ENCODE results near the gene IQGAP2.

IQGAP2 gene

DNA sequence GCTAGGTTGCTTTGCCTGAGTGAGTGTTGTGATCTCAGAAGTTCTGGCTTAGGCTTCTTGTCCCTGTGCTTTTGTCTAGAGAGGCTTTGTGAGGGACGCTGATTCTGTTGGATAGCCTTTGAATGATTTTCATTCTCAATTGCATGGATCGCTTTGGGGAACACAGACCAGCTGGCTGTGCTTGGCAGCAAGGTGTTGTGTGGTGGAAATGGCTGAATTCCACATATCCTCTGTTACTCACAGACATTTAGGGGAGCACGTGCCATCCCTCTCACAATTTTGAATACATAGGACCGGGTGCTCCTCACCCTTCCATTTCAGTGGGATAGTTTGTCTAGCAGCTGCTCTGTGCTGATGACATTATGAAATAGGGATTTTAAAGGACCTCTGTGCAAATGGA lies 76.2 kb downstream of the IQGAP2 start:
- no peak for DNase-seq

DNA sequence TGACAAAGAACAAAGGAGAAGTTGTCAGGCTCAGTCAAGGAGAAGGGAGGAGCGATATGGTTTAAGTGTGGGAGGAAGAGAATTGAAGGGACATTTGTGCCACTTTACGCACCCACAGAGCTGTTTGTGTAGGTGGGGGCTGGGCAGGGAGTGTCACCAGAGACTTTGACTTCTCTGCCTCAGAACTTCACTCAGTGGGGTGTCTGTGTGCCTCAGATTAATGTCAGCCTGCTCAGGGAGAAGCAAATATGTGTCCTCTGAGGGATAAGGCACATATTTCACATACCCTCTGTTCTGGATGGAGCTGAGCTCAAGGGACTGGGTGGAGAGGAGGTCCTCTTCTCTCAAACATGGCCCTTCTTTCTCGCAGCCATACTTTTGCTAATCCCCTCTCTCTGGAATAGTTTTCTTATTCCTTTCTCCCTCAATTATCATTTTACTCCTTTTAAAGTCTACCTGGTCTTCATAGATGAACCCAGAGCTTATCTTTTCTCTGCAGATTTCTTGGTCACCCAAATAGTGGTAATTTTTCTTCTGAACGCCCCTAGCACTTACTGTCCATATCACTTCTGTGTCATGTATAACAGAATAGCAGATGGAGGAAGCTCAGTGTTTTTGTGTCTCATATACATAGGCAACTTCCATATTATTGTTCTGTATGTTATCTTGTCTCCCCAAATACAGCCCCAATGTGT lies 77.0 kb downstream of the IQGAP2 start:
- no peak for DNase-seq

DNA sequence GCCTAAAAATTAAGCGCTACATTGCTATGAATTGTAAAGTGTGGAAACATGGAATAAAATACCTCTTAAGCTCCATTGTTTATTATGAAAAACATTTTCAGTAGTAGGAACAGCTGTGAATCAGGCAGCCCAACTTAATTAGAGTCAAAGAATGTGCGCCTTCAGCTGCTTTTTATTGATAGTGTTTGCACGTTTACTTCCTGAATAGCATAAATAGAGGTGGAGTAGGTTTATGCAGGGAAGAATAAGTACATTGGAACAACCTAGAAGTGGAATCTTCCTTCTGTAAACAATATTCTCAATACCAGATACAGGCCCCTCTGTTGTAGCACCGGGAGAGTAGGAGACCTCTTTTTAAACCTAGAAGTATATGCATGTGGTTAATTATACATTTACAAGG lies 79.9 kb downstream of the IQGAP2 start:
- no peak for DNase-seq

DNA sequence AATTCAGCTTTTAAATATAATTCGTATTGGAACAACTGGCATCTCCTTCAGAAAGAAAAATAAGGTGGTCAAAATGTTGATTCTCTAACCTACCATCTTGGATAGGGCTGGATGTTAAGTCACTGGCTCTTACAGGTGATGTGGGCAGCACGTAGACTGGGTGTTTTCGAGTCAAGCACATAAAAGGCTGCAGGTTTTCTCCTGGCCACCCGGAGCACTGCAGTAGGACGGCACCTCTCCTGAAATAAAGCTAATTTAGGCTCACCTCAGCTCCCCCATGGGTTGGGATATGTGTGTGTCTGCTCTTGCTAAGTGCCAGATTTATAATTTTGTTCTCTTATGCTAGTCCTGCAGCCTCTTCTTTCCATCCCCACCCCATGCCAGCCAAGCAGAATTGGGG lies 80.3 kb downstream of the IQGAP2 start:
- DNase-seq, result no peak

DNA sequence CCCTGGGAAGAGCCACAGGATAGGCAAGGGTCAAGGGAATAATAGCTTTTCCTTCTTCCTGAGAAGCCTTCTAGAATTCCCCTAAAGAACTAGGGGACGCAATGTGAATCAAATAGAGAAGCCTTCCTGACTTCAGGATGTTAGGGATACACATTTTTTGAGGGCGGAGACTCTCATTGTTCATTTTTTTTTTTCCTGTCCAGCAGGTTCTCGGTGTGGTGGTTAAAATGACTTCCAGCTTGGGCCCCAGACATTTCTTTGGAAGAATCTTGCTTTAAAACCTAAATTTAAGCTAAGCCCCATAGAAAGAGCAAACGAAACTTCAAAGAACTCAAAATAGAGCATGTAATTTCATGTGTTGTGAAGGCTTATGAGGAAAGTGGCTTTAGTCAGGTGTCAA lies 80.8 kb downstream of the IQGAP2 start:
- DNase-seq, result no peak

DNA sequence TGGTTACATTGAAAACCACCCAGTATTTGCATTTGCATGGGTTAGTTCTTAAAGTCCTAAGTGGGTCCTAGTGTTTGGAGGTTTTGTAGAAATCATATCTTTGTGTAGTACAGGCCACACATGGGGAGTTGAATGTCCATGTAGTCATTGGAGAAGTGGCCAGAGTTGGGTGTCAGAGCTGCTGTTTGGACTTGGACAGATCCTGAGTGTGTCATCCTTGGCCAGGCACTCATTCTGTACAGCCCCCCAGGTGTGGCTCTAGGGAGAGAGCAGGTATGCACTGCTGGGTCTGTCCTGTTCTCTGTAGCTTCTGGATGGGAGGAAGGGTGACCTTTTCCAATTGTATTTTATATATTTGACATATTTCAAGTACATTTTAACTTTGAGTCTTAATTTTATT lies 82.4 kb downstream of the IQGAP2 start:
- no peak for DNase-seq

DNA sequence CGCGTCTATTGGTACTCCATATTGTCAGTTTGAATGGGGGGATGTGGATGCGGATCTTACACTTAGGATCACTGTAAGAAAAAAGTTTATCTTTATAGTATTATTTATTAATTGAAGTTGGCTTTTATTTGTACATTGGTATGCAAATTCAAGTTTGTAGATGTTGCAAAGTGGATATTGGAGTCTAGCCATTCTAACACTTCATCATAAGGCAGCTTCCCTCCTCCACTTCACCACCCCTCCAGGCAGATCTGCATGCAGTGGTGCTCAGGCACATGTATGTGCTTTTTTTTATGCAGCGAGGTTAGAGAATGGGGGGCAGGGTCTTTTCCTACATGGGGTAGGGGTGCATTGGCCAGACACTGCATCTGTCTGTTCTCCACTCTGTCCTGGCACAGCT lies 84.3 kb downstream of the IQGAP2 start:
- DNase-seq, result no peak

DNA sequence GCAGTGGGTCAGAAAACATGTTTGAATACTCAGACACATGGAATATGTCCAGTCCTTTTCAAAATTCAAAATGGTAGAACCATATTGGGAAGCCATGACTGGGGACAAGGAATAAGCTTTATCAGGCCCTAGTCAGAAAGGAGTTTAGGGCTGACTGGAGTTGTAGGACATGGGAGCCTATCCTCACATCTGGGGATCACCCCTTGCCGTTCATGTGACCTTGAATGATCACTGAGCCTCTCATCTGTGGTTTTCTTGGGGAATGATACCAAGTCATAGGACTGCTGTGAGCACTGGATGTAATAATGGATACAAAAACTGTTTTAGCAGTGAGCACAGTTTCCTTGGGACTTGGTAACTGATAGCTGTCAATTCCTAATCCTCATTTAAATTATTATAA lies 84.7 kb downstream of the IQGAP2 start:
- no peak for DNase-seq

DNA sequence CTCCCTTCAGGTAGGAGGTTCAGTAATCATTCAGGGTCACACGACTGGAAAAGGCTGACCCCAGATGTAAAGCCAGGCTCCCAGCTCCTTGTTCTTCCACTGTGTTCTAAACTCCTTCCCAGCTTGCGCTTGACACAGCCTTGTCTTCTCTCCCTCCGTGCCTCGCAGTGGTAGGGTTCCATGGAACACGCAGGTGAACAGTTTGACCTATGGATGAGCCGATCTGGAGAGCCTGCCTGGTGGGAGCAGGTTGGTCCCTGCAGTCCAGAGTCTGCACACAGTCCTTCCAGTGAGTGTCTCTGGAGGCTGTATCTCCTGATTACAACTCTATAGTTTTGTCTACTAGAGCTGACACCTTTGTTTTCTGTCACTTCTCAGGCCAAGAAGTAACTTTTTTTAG lies 85.9 kb downstream of the IQGAP2 start:
- DNase-seq, result no peak

DNA sequence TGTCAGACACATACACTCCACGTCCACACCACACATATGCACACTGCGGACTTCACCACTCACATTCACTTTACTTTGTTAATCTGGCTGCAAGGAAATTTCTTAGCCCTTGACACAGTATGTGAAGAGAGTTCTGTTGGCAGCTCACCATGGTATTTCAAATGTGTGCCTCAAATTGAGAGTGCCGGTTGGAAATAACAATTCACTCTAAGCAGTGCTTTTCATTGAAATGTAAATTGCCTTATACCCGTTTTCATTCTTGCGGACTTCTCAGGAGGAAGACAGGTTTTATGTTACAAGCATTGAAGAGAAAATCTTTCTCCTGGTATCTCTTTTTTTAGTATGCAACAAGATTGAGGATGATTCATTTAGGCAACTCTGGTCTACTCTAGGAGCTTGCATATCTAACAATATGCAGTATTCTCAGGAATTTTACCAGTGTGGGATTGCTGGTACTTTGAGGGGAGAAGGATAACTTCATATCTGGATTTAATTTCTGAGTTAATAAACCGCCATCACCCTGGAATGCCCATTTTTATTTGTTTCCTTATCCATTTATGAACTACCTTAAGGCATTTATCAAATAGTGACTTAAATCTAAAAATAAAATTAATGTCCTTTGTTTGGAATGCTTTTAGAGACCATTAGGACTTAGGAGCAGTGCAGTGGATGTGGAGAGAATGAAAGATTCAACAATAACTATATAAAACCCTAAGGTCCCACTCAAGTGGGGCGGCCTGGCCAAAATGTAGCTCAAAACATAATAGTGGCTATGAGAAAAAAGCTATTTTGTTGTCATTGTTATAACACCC lies 87.0 kb downstream of the IQGAP2 start:
- DNase-seq, result no peak

DNA sequence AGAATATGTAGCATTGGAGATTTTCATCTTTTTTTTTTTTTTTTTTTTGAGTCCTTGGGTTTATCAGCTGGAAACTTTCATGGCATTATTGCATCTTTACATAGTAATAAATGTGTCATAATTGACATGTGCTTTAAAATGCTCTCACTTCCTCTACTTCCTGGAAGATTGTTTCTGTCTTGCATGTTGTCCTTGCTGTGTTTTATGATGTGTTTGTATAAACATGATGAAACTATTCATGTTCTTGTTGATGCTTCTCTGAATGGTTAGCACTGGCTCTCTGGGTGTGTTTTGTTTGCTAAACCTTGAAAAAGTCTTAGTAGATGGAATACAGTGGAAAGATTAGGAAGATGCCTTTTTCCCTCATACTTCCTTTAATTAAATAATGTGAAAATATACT lies 87.9 kb downstream of the IQGAP2 start:
- no peak for DNase-seq

DNA sequence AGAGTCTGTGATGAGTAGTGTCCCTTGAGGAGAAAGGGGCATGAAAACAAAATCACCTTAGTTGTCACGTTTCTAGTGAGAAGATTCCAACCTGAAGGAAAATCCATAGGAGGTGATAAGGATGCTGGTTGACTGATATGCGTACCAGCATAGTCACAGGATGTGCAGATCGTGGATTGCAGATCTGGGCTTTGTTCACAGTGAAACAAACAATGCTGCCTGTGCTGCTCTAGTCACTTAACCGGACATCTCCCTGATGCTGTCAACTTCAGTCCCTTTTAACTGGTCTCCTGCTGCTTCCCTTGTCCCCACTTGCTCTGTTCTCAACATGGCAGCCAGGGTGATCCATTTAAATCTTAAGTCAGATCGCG lies 89.7 kb downstream of the IQGAP2 start:
- DNase-seq, result no peak

DNA sequence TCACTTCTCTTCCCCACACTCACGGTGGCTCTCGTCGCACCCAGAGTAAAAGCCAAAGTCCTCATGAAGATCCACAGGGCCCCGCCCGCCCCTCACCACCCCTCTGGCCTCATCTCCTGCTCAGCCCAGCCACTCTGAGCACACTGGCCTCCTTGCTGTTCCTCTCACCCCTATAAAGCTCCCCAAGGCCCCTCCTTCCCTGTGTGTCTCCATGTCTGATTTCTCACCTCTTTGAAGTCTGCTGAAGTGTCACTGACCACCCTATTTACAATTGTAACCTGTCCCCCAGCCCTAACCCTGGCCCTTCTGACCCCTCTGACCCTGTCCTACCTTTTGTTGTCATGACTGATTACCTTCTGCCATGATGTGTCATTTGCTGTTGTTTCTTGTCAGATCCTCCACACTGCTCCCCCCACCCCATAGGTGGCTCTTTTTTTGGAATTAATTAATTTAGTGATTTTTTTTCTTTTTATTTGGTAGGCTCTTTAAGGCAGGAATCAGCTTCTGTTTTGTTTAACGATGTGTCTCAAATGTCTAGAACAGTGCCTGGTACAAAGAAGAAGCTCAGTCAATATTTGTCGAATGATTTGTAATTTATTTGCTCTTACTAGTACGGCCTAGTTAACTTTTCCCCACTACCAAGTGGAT lies 90.2 kb downstream of the IQGAP2 start:
- no peak for DNase-seq

DNA sequence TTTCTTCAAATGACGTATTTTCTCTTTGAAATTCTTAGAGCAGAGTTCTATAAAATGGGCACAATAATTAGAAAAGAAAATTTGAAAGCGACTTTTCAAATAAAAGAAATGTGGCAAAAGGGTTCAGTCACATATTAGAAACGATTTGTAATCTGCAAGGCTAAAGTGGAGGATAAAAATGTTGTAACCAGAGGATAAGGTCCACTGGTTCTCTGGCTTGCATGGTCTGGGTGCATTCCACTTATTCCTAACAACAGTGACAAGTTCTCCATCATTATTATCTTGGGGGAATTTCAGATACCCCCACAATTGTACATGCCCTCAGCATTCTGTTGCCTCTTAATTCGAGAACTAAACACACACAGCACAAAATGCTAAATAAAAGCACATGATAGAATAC lies 91.1 kb downstream of the IQGAP2 start:
- no peak for DNase-seq

DNA sequence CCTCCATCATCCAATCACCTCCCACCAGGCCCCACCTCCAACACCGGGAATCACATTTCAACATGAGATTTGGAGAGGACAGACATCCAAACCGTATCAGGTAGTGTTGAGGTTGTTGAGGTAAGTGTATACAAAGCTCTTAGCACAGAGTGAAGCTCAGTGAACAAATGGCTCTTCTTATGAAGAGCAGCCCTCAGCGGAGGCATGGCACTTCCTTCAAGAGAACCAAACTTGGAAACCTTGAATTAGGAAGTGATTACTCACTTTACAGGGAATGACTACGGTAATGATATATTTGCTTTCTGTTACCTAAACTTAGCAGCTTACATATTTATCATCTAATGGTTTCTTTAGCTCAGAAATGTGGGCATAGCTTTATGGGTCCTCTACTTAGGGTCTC lies 92.8 kb downstream of the IQGAP2 start:
- DNase-seq, result no peak

DNA sequence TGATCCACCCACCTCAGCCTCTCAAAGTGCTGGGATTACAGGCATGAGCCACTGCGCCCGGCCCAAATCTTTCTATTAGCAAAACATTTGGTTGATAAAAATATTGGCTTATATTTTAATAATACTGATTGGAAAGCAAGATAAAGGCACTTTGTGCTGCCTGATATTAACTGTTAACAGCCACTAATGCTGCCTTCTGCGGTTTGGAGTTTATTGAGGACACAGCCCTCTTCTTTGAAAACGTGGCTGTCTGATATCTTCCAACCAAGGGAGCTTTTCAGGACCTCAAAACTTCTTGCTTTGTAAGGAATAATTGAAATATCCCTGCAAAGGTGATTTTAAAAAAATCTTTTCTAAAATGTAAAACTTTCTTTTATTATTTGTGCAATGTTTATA lies 94.0 kb downstream of the IQGAP2 start:
- DNase-seq, result no peak

DNA sequence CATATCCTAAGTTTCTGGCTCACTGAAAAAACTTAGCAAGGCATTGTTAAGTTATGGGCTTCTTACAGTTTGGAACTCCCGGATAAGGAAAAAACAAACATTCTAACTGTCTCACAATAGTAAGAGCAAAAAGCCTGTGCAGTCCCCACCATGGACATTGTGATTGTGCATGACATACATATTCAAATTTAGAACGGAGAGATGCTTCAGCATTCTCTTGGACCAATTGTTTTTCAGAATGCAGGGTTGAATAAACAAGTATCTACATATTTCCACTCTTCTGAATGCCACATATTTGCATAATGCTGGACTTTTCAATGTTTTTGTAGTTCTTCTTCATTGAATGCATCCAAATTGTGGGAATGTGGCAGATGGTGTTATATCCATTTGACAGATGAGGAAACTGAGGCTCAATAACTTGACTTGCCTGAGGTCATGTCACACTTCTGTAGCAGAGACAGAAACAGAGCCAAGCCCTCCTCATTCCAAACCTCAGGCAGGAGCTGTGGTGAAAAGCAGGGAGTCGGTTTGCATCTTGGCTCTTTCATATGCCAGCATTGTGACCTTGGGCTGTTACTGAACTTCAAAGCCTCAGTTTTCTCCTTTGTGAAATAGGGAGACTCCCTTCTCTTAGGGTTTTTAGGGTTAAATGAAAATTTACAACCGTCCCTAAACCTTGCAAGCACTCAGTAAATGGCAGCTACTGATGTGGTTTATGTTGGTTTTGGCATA lies 95.1 kb downstream of the IQGAP2 start:
- DNase-seq, result no peak

DNA sequence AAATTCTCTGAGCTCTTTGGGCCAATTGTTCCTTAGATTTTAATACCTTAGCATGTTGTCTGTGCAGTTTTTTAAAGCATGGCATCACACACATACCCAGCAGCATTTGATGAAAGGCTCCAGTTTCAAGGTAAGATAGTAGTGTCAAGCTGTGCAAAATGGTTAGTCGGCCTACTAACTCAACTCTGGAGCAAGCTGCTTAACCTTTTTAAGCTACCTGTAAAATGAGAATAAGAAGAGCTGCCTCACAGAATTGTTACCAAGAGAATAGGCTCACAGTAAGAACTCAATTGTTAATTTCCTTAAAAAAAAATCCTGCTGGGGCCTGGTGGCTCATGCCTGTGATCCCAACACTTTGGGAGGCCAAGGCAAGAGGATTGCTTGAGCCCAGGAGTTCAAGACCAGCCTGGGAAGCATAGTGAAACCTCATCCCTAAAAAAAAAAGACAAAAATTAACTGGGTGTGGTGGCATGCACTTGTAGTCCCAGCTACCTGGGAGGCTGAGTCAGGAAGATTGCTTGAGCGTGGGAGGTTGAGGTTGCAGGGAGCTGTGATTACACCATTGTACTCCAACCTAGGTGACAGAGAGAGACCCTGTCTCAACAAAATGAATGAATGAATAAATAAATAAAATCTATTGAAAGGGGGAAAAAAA lies 96.5 kb downstream of the IQGAP2 start:
- DNase-seq, result no peak

DNA sequence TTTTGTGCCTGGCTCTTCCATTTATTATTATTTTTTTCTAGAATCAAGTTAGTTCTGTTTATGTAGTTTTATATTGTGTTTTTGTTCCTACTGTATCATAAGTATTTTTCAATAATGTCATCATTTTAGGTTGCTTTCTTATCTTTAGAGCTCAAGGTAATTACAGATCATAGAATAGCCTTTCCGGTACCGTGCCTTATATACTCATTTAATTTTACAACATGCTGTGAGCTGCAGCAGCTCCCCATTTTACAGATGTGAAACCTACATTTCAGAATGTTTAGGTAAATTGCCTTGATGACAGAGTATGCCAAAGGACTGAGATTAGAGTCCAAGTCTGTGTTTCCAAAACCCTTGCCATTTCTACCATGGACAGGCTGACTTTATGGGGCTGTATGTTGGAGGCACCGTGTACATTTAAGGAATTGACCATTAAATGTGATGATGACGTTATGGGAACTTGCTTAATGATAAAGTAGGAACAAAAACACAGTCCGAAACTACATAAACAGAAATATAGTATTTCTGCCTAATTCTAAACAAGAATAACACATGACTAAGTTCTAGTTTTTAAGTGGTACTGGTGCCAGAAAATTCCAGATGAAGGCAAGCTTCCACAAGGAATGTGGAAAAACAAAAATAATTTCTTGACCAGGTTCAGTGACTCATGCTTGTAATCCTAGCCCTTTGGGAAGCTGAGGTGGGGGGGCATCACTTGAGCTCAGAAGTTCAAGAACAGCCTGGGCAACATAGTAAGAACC lies 97.7 kb downstream of the IQGAP2 start:
- DNase-seq, result no peak

DNA sequence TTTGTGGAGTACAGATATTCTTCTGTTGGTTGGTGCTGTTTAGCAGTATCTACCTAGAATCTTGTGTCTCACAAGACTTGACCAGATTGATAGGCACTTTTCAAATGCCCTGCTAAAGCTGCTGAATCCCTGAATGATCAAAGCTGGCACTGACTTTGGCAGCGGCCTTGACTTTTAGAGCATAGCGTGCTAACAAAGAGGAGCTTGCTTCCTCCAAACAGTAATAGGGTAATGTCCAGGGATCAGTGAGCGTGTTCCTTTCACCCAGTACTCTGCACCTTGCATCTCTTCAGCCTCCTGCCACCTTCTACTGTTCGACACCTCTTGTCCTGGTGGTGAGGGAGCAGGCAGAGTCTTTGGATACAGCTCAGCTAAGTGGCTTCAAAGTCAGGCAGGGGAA lies 100.8 kb downstream of the IQGAP2 start:
- no peak for DNase-seq

DNA sequence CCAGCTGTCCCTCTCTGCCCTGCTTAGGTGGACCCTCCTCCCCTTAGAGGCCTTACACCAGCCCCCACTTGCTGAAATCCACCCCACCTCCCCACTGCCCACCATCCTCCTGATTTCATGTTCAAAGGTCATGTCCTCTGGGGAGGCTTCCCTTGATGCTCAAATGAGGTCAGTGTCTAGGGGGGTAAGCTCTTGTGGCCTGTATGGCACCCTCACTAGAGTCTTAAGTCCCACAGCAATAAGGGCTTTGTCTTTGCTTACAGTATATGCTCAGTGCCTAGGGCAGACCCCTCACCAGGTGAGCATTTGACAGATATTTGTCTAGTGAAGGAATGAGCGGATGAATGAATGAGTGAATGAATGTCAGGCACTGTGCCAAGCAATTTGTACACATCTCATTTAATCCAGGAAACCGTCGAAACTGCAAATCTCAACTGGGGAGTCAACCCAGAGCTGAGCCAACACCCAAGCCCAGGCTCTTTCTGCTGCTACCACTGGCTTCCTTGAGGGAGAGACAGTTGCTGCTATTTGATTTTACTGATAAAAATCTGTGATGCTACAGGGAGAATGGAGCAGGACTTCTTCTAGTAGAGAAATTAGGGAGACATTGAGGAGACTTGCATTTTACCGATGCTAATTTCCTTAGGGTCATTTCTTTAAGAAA lies 101.9 kb downstream of the IQGAP2 start:
- no peak for DNase-seq

DNA sequence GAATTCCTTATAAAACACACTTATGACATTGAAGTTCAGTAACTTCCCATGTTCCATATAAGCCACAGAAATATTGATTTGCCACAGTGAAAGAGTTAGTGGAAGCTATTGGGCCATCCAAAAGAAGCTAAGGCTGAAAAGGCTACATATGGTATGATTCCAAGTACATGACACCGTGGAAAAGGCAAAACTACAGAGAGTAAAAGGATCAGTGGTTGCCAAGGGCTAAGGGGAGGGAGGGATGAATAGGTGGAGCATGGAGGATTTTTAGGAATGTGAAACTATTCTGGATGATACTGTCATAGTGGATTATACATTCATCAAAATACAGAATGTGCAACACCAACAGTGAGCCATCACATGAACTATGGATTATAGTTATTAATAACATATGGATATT lies 110.4 kb downstream of the IQGAP2 start:
- no peak for DNase-seq

All from CD4-positive, alpha-beta T cell treated with Interleukin-15 for 1 hour (primary cell).